SK-N-SH treated with all-trans-retinoic acid at 6 μM for 48 hours (cell line): ENCODE results near the gene MRGPRF.

ENCODE experiments used
- POU6F1 ChIP-seq: fragments of 250-450 bp; sonication (Bioruptor Pico); IDR thresholded peaks from 2 replicates; pipeline ENCODE4 v1.8.0; 2021; ENCODE audit warnings: low read depth, mild to moderate bottlenecking, moderate library complexity, borderline replicate concordance
- SNAI2 ChIP-seq: fragments of 250-450 bp; sonication (Bioruptor Pico); IDR thresholded peaks from 2 replicates; pipeline ENCODE4 v1.5.0; 2020; ENCODE audit warnings: mild to moderate bottlenecking, moderate library complexity
- TSHZ2 ChIP-seq: fragments of 250-450 bp; sonication (Bioruptor Pico); IDR thresholded peaks from 2 replicates; pipeline ENCODE4 v1.5.0; 2020; ENCODE audit warnings: mild to moderate bottlenecking, moderate library complexity
- TF ChIP-seq, protein P1 (sequence below): fragments of 250-450 bp; sonication (Bioruptor Pico); IDR thresholded peaks from 2 replicates; pipeline ENCODE4 v1.5.1; 2020; ENCODE audit warnings: low read depth, mild to moderate bottlenecking, moderate library complexity

GRCh38 chr11:68956142-68956541, 56.9 kb downstream of the MRGPRF start:
- TF ChIP-seq, protein P1, sequence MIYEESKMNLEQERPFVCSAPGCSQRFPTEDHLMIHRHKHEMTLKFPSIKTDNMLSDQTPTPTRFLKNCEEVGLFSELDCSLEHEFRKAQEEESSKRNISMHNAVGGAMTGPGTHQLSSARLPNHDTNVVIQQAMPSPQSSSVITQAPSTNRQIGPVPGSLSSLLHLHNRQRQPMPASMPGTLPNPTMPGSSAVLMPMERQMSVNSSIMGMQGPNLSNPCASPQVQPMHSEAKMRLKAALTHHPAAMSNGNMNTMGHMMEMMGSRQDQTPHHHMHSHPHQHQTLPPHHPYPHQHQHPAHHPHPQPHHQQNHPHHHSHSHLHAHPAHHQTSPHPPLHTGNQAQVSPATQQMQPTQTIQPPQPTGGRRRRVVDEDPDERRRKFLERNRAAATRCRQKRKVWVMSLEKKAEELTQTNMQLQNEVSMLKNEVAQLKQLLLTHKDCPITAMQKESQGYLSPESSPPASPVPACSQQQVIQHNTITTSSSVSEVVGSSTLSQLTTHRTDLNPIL (CRISPR knock-in tag) = no peak
- TF ChIP-seq TSHZ2 (CRISPR knock-in tag) (no peak), SNAI2 (CRISPR knock-in tag) (no peak), POU6F1 (no peak)
